GM20431 (cell line): ENCODE results near the gene ZNF516.

Experiments
- in situ Hi-C: fragments of 300-500 bp; cut with MseI, MboI; formaldehyde crosslinking; loops from one replicate; pipeline ENCODE4 v1.15.0; 2020; ENCODE audit warnings: low sequenced_read_pairs; ENCODE audit not compliant: unreplicated experiment

ZNF516 gene

DNA sequence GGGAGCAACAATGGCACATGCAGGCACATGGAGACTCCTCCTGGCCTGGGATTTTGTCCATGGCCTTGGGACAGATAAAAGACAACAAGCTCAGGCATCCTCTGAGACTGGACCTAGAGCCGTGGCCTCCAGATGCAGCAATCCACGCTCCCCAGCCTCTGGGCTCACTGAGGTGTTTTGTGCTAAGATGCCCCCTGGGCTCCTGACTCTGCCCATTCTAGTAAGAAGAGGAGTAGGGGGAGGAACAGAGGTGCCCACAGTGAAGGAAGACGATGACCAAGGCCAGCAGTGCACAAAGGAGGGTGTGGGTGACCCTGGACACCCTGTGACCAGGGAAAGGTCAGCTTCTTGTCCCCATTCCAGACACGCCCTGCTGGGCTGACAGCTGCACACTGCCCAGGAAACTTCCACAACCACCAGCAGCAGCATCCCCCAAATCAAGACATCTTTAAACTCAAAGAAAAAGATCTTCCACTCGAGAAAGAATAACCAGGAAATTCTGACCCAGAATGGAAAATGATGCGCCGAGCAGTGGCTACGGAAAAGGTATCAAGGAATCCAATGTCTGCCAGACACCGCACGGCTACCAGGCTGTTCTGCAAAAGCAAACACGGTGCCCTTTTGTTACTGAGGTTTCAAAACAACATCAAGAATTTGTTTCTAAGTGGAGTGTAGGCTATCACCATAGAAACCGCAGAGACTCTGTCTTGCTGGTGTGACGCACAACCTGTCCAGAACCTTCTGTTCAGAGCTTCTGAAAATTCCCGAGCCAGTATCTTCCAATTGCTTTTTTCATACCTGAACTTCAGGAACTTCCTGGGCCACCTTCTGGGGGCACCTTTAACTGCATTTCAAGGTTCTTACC is 65.5 kb downstream of the ZNF516 start:
- in situ Hi-C loops, result no loop called here

DNA sequence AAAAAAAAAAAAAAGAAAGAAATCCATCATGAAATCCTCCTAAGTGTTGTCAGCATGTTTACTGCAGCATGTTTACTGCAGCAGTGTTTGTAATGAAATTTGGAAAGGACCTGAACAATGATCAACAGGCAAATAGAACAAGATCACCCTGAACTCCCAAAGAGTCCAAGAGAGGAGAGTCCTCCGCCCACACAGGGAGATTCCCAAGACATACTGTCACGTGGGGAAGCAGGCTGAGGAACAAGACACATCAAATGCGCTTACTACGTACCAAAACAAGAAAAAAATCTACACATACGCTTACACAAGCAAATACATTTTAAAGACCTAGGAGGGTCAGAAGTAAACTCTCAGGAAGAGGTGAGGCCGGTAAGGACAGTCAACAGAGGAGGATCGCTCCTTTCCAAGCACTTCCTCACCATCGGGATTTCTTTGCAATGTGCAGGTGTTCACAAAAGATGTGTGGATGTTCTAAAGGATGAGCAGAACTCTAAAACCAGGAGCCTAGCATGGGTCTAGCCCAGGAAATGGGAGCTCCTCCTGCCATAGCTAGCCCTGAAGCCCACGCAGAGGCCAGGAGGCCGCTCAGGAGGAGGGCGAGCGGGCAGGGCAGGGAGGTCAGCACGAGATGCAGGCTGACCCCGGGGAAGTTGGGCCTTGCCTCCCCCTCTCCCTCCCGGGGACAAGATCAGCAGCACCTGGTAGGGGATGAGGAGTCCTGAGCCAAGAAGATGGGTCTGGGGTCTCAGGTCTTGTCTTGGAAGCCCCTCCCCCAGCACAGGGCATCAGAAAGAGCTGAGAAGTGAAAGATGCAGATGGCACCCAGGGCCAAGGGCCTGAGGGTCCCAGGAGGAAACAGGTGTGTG is 66.4 kb downstream of the ZNF516 start:
- in situ Hi-C loops, result no loop called here

DNA sequence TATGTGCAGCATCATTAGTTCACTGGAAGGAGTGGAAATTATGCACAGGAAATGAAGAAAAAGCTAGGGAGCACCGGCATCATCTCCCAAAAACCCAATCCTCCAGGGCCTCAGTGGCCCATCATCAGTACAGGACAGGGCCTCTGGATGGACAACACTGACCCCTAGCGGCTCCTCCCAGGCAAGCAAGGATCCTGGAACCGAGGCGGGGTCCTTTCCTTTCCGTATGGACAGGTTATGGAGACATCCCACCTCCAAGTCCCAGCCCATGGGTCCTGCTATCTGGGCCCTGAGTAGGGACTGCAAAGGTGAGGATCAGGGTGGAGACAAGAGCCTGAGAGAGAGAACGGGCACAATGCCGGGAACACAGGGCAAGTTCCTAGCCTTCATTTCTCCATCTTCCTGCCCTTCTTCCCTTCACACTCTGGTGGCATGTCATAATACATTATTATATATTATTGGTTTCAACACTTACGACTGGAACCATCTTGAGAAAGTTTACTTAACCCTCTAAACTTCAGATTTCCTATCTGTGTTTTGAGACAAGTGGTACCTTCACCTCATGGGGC is 68.2 kb downstream of the ZNF516 start:
- in situ Hi-C loops, result no loop called here

DNA sequence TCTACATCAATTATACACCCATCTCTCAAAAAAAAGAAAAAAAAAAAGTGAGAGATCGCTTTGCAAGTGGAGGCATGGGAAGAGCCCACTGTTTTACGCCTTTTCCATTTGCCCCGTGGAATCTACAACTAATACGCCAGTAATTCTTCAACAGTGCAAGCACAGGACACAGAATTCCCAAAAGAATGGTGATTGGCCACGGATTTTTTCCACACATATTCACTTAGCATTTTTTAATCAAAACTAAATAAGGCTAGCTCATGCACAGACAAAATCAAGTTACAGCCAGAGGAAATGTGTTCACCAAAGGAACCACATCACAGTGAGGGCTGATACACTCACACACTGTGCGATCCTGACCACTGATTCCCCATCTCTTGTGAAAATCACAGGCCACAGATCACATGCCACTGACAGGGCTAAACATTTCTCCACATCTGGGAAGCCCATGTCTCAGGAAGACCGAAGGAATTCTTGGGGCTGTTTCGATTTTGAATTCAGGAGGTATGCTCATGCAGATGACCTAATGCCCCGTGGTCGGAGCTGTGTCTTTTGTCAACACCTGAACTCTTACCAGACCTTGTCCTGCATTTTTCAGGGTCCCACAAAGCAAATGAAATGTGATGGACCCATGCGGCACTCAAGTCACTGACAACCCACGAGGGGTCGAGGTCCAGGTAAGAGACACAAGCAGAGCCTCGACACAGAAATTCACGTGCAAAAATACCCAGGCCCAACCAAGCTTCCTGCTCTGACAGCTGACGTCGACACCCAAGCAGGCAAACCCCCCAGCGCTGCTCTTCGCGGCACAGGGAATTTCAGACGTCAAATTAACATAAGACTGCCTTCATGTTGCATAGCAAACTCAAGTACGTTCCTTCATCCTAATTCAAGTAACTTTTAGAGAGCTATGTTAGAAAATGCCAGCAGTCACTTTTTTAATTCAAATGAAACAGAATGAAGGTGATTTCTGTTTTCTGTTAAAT is 69.6 kb downstream of the ZNF516 start:
- in situ Hi-C loops, result no loop called here

DNA sequence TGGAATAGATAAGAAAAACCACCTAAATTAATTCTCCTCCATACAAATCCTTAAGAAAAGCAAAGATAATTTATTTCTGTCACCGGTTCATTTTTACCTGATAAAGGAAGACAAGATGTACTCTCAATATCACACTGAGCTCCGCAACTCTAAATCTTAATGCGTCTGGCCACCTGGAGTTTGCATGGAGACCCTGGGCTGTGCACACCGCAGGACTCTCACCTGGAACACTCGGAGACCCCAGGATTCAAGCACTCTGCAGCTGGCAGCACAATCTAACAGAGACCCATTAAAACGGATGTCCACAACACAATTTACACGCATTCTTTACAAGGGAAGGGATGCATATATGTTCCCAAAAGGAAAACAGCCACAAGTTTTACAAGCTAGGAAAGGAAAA is 72.2 kb downstream of the ZNF516 start:
- in situ Hi-C loops, result no loop called here

- in situ Hi-C loops, result no loop called here
Measured at GRCh38 chr18:76422121-76422520, 72.9 kb downstream of the ZNF516 start.

GRCh38 chr18:76421685-76422078 is 73.4 kb downstream of the ZNF516 start:
- in situ Hi-C loops, result no loop called here

- in situ Hi-C loops, result no loop called here
Measured at GRCh38 chr18:76420898-76421684, 74.0 kb downstream of the ZNF516 start.

- in situ Hi-C loops, result no loop called here
Measured at GRCh38 chr18:76419811-76420210, 75.2 kb downstream of the ZNF516 start.

- in situ Hi-C loops, result no loop called here
Measured at GRCh38 chr18:76416911-76417310, 78.1 kb downstream of the ZNF516 start.

- in situ Hi-C loops, result no loop called here
Measured at GRCh38 chr18:76414936-76415621, 80.0 kb downstream of the ZNF516 start.

- in situ Hi-C loops, result no loop called here
Measured at GRCh38 chr18:76412818-76413565, 82.0 kb downstream of the ZNF516 start.

- in situ Hi-C loops, result no loop called here
Measured at GRCh38 chr18:76412010-76412817, 82.8 kb downstream of the ZNF516 start.

DNA sequence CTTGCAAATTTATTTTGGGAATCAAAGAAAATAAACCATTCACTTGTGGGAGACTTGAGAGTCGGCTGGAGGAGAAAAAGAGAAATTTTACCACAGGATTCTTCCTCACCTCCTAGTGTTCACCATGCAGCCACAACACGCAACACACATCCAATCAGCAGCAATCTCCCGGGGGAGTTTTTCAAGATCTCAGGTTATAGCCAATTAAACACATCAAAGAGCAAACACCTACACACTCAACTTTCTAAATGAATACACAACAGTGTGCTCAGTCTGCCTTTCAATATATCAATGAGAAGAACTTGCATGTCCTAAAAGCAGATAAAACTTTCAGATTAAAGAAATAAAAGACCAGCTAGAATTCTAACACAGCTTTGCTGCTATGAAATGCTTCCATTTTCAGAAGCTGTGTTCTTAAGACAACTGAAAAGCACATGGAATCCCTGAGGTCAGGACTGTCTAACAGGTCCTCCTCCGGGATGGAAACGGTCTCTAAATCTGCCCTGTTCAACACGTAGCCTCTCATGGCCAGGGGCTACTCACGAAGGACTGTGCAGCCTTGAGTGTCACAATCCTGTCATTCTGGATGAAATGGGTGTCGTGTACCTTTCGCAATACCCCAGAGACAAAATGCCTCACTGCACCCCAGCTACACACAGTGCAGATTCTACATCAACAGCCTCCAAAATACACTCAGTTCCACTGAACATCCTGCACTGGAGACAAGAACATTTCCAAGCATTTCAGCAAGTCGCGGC is 84.2 kb downstream of the ZNF516 start:
- in situ Hi-C loops, result no loop called here

DNA sequence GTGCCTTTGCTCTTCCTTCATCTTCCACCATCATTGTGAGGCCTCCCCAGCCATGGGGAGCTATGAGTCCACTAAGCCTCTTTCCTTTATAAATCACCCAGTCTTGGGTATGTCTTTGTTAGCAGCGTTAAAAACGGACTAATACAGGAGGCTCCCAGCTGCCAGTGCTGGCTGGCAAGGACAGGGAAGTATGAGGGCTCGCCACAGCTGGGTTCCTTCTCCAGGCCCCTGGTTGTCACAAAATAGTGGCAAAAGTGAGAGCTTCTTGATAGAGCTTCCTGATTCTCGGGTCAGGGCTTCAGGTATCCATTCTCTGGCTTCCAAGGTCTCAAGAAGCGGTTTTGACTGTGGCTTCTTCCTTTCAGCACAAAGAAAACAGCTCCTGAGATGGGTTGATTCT is 85.0 kb downstream of the ZNF516 start:
- in situ Hi-C loops, result no loop called here

DNA sequence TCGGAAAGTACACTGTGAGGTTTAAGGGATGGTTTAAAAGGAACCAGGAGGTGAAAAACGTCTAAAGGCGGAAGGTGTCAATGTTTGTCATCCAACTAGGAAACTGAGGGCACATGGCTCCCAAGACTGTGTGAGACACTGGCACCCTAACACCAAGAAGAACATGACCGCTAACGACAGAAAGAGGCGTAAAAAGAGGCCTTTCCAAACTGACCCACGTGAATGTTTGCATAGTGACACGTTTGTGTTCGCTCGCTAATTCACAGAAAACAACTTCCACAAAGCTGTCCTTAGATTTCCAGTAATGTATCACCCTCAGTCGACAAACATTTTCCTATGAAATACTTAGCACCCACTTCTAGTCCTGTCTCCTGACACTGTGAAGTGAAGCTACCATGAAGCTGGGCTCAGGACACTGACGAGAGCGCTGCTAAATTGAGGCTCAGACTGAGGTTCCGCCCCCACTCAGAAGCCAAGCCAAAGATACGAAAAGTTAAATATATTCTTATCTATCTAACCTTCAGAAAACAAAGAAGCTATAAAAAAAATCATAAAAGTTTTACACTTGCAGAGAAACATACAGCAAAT is 86.5 kb downstream of the ZNF516 start:
- in situ Hi-C loops, result no loop called here
